Stomach smooth muscle (tissue), 2 donors: Measurements from ENCODE around the gene TNFRSF1B.

Source experiments
- H3K27ac ChIP-seq: one replicate; pipeline ENCODE4 v1.7.0; 2013; ENCODE audit warnings: mild to moderate bottlenecking, low read length, inconsistent platforms
- H3K27me3 ChIP-seq, 2 donors: one replicate each; pipeline ENCODE4 v1.7.0; 2013; ENCODE audit warnings: low read length in 2 of 2; ENCODE audit not compliant: insufficient read depth in 2 of 2, control insufficient read depth in 1 of 2
- H3K36me3 ChIP-seq, 2 donors: one replicate each; pipeline ENCODE4 v1.7.0; 2013; ENCODE audit warnings: low read length in 2 of 2; ENCODE audit not compliant: control insufficient read depth in 2 of 2, insufficient read depth in 2 of 2
- H3K4me1 ChIP-seq: one replicate; pipeline ENCODE4 v1.7.0; 2013; ENCODE audit warnings: low read length; ENCODE audit not compliant: control insufficient read depth, insufficient read depth
- H3K4me3 ChIP-seq, 2 donors: one replicate each; pipeline ENCODE4 v1.7.0; 2013; ENCODE audit warnings: low read length in 2 of 2
- H3K9ac ChIP-seq, 2 donors: one replicate each; pipeline ENCODE4 v1.7.0; 2013; ENCODE audit warnings: low read length in 2 of 2, mild to moderate bottlenecking in 1 of 2
- H3K9me3 ChIP-seq, 2 donors: one replicate each; pipeline ENCODE4 v1.7.0; 2013; ENCODE audit warnings: low read length in 2 of 2; ENCODE audit not compliant: control insufficient read depth in 2 of 2
- donor health status: healthy.
- donor health status: Pancreatic carcinoma.

The TNFRSF1B gene

GRCh38 chr1:12130466-12131130 lies 36.2 kb upstream of the TNFRSF1B start:
- no peak overlapping the region for H3K9ac ChIP-seq
- H3K27me3 ChIP-seq = no peaks in the 10 kb centered on the region
- no peak overlapping the region for H3K4me3 ChIP-seq
- H3K27ac ChIP-seq = no peak overlapping the region
- H3K36me3 ChIP-seq = no peaks in the 10 kb centered on the region
- peaks cover 7% of the 10 kb centered on the region for H3K4me1 ChIP-seq
- no peaks in the 10 kb centered on the region for H3K9me3 ChIP-seq

- Histone ChIP-seq H3K36me3 (no peaks in the 10 kb centered on the region), H3K27ac (no peak overlapping the region), H3K9ac (no peak overlapping the region), H3K27me3 (no peaks in the 10 kb centered on the region), H3K9me3 (no peaks in the 10 kb centered on the region), H3K4me3 (no peak overlapping the region), H3K4me1 (peaks cover 8% of the 10 kb centered on the region)
Measured at GRCh38 chr1:12132078-12132477, 34.7 kb upstream of the TNFRSF1B start.

GRCh38 chr1:12134716-12135115 lies 32.1 kb upstream of the TNFRSF1B start:
- Histone ChIP-seq H3K4me3 (no peak overlapping the region), H3K27ac (no peak overlapping the region), H3K27me3 (no peaks in the 10 kb centered on the region), H3K9ac (no peak overlapping the region), H3K36me3 (no peaks in the 10 kb centered on the region), H3K4me1 (peaks cover 8% of the 10 kb centered on the region), H3K9me3 (no peaks in the 10 kb centered on the region)

GRCh38 chr1:12135612-12136011 lies 31.2 kb upstream of the TNFRSF1B start:
- Histone ChIP-seq H3K9me3 (no peaks in the 10 kb centered on the region), H3K36me3 (no peaks in the 10 kb centered on the region), H3K9ac (no peak overlapping the region), H3K4me1 (peaks cover 4% of the 10 kb centered on the region), H3K4me3 (no peak overlapping the region), H3K27me3 (no peaks in the 10 kb centered on the region), H3K27ac (no peak overlapping the region)

GRCh38 chr1:12136916-12137610 lies 29.7 kb upstream of the TNFRSF1B start:
- no peak overlapping the region for H3K4me3 ChIP-seq
- no peaks in the 10 kb centered on the region for H3K36me3 ChIP-seq
- H3K27ac ChIP-seq = no peak overlapping the region

GRCh38 chr1:12138196-12139168 lies 28.3 kb upstream of the TNFRSF1B start:
- H3K27ac ChIP-seq = no peak overlapping the region
- H3K36me3 ChIP-seq = no peaks in the 10 kb centered on the region
- peaks cover 8% of the 10 kb centered on the region for H3K4me1 ChIP-seq
- H3K9me3 ChIP-seq = no peaks in the 10 kb centered on the region
- no peak overlapping the region for H3K9ac ChIP-seq
- no peak overlapping the region for H3K4me3 ChIP-seq
- no peaks in the 10 kb centered on the region for H3K27me3 ChIP-seq

More at GRCh38 chr1:12136916-12137610, 29.7 kb upstream of the TNFRSF1B start:
- Histone ChIP-seq H3K4me1 (peaks cover 4% of the 10 kb centered on the region), H3K9ac (no peak overlapping the region), H3K27me3 (no peaks in the 10 kb centered on the region), H3K9me3 (no peaks in the 10 kb centered on the region)

- Histone ChIP-seq H3K27ac (no peak overlapping the region), H3K9me3 (no peaks in the 10 kb centered on the region), H3K4me1 (peaks cover 13% of the 10 kb centered on the region)
Measured at GRCh38 chr1:12140016-12140415, 26.8 kb upstream of the TNFRSF1B start.

GRCh38 chr1:12140515-12141162 lies 26.2 kb upstream of the TNFRSF1B start:
- peaks cover 10% of the 10 kb centered on the region for H3K4me1 ChIP-seq
- no peaks in the 10 kb centered on the region for H3K36me3 ChIP-seq
- no peaks in the 10 kb centered on the region for H3K27me3 ChIP-seq
- no peak overlapping the region for H3K27ac ChIP-seq
- H3K4me3 ChIP-seq = no peak overlapping the region
- H3K9me3 ChIP-seq = no peaks in the 10 kb centered on the region
- H3K9ac ChIP-seq = no peak overlapping the region

More at GRCh38 chr1:12140016-12140415, 26.8 kb upstream of the TNFRSF1B start:
- Histone ChIP-seq H3K27me3 (no peaks in the 10 kb centered on the region), H3K36me3 (no peaks in the 10 kb centered on the region), H3K4me3 (no peak overlapping the region), H3K9ac (no peak overlapping the region)

- H3K36me3 ChIP-seq = no peaks in the 10 kb centered on the region
- H3K27ac ChIP-seq = no peak overlapping the region
- no peak overlapping the region for H3K4me3 ChIP-seq
- no peaks in the 10 kb centered on the region for H3K9me3 ChIP-seq
- H3K9ac ChIP-seq = no peak overlapping the region
- no peaks in the 10 kb centered on the region for H3K27me3 ChIP-seq
- peaks cover 8% of the 10 kb centered on the region for H3K4me1 ChIP-seq
Measured at GRCh38 chr1:12141163-12141850, 25.5 kb upstream of the TNFRSF1B start.
